Measurements from ENCODE around the gene EIPR1.

GRCh38 chr2:3246406-3246805 lies 131.2 kb downstream of the EIPR1 start:
- no peak for TF ChIP-seq REPIN1 (CRISPR knock-in tag; IDR thresholded peaks at IDR 0.05; ENCODE audit: borderline replicate concordance, low read depth)
- no peak for TF ChIP-seq ZNF720 (CRISPR knock-in tag; IDR thresholded peaks at IDR 0.05)
- TF ChIP-seq XRCC5 (optimal IDR thresholded peaks at IDR 0.05; ENCODE audit: low read length) = no peak
- TF ChIP-seq NCOR1 (IDR thresholded peaks at IDR 0.05; ENCODE audit: borderline replicate concordance, low read length) = no peak

Measured in HepG2 (cell line).